Measurements from ENCODE around the gene HPN.
"Not testable (repeated sequence)": the region's sequence is repeated elsewhere in the genome, so short reads cannot be mapped to it uniquely, and the experiment has no call there.

Gene HPN

DNA sequence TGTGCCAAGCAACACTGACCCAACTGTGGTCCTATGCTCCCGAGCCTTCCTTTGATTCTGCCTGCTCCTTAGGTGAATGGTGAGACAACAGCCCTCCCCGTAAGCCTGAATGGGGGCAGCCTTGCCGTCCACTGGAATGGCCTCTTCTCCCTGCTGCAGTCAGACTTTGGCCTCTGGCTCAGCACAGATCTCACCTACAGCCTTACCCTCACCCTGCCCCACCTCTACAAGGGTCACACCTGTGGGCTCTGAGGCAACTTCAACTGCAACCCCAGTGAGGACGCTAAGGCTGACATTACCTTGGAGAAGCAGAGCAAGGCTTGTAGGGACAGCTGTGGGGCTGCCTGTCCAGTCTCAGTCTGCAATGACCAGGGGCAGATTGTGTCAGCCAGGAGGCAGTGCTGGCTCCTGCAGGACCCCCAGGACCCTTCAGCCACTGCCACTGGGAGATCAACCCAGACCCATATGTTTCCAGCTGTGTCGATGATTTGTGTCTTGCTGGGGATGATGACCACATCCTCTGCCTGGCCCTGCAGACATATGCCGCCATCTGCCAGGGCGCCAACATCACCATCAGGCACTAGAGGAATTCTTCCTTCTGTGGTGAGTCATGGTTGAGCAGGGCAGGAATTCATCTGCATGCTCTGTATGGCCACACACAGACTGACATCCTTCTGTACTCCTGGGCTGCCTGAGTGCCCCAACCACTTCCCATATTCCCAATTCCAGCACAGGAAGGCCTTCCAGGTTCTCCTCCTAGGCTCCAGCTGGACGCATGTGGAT is 46.8 kb downstream of the HPN start:
- peak; percentile 93 for DNase-seq

- DNase-seq: no peak
Observed at GRCh38 chr19:35089554-35089953, 48.0 kb downstream of the HPN start.

DNA sequence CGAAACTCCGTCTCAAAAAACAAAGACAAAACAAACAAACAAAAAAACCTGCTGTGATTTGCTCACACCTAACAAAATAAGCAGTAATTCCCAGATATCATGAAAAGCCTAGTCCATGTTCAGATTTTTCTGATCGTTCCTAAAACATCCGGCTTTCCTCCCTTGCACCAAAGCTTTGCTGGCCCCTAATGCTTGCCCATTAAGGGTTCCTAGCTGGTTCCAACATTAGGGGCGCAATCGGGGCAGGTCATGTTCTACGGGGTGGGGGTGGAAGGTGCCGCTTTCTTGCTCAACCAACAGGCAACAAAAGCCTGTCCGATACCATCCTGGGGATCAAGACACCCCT is 48.6 kb downstream of the HPN start:
- no peak for DNase-seq

DNA sequence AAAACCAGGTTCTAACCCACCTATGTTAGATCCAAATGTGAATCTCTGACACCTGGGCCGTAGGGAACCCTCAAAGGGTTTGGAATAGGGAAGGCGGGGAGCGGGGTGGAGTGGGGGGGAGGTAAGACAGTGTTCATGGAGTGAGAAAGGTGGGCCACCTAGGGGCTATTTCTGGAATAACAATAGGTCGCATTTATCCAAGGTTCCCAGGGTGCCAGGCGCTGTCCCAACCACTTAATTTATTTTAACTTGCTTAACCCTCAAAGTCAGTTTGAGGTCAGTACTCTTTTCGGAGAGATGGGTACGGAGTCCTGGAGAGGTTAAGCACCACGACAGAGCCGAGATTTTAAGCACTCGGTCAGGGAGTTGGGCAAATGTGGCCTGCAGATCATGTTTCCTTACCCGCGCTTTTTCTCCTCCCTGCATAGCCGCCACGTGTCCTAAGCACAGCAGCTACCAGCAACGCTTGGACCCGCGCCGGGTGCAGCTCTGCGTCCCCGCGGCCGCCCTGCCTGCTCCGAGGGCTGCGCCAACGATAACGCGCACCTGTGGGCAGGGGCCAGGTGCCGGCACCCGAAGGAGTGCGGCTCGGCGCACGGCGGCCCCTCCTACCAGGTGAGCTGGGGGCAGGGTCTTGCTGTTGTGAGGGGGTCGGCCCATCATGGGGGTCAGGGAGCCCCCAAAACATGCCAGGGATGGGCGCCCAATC is 49.1 kb downstream of the HPN start:
- peak; percentile 70 for DNase-seq

DNA sequence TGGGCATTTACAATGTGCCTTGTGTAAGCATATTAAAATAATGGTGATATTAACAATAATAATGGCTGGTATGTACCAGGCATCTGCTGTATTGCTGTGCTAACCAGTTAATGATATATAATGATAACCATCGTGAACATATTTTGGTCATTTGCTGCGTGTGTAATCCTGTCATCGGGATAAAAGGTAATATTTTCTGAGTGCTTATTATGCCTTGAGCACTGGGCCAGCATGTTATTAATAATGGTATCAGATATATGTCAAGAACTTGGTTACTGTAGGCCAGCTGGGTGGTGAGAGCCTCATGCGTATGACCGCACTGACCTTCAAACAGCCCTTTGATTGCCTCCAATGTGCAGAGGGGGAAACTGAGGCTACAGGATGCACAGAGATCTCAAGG is 51.9 kb downstream of the HPN start:
- DNase-seq: no peak

GRCh38 chr19:35093941-35094647 is 52.6 kb downstream of the HPN start:
- no peak for DNase-seq

DNA sequence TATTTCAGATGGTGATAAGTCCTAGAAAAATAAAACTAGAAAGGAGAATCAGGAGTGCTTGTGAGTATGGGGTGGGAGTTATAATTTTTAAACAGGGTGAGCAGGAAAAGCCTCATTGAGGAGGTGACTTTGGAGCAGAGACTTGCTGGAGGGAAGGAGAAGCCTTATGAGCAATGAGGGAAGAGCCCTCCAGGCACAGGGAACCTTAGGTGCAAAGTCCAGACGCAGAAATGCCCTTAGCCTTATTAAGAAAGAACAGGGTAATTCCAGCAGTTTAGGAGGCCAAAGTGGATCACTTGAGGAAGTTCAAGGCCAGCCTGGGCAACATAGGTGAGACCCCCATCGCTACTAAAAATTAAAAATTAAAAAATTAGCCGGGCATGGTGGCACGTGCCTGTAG is 53.1 kb downstream of the HPN start:
- no peak for DNase-seq

GRCh38 chr19:35095667-35096368 is 54.3 kb downstream of the HPN start:
- no peak for DNase-seq

DNA sequence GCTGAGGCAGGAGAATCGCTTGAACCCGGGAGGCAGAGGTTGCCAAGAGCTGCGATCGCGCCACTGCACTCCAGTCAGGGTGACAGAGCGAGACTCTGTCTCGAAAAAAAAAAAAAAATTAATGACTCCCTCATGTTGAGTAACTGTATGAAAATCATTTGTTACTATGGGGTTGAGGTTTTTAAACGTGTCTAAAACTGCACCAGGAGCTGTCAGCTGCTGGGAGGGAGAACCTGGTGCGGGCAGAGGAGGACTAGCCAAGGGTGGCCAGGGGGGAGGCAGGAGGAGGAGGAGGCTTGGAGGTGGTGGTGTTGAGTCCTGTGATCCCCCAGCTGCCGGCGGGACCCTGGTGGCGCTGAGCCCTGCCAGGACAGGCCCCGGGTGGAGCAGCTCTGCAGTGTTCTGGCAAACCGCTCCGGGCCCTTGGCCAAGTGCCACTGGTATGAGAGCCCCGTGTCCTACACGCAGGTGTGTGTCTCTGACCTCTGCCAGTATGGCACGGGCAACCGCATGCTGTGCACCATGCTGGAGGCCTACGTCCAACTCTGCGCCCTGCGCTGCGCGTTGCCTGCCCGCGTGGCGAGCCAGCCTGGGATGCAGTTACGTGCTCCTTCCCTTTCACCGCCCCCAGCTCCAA is 57.0 kb downstream of the HPN start:
- no peak for DNase-seq

DNA sequence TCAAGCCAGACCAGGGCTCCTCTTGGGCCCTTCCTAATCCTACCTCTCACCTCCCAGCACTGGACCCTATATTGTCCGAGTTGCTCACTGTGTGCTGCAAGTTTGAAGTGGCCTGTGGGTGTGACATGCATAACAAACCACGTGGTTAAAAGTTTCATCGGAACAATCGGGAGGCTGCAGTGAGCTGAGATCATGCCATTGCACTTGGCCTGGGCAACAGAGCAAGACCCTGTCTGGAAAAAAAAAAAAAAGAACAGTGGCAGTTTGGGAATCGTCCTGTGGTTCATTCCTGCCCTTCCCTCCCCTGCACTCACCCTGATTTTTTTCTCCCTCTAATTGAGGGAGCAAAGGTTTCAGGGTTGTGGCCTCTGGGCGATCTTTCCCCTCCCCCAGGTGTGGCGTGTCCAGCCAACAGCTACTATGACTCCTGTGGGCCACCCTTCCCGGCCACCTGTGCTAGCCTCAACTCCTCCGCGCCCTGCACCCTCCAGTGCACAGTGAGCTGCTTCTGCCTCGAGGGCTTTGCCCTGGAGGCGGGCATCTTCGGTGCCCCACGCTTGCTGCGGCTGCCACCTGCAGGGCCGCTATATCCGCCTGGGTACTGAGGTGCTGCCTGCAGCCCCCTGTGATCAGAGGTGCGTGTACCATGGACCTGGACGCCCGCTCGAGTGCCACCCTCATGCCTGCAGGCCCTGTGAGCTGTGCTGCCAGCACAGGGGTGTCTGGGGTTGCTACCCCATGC is 57.8 kb downstream of the HPN start:
- DNase-seq: no peak

- DNase-seq: no peak
Observed at GRCh38 chr19:35099897-35100275, 58.4 kb downstream of the HPN start.

DNA sequence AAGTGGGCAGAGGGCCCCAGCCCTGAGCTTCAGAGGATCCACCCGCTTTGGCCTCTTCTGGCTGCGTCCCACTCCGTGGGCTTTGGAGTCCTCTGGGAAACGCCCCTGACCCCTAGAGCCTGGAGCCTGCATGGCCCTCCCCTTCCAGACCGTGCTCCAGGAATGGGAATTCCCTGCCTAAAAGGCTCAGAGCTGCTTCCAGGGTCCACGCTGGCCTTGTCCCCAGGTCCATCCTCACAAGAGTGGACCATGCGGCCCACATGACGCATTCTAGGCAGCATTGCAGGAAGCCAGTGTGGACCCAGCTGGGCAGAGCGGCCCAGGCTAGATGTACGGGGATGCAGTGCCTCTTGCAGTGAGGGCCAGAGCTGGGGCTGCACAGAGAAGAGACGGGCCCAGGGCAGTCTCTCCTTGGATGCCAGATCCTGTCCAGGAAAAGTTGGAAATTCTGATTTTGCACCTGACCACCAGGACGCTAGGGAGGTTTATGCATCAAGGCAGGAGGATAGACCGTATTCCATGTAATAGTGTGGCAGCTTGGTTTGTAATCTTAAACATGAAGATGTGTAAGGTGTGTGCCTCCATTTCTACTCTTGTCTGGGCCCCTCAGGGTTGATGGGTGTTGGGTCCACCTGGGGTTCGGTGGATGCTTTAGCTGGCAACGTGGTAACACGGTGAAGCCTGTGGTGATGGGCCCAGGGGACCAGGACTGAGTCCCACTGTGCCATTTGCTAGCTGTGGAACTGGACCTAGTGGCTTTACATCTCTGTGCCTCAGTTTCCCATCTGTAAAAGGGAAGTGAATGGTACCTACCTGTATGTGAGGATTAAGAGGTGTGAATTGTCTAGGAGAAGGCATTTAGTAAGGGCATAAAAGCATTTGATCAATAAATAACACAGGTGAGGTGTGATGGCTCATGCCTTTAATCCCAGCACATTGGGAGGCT is 59.3 kb downstream of the HPN start:
- no peak for DNase-seq

DNA sequence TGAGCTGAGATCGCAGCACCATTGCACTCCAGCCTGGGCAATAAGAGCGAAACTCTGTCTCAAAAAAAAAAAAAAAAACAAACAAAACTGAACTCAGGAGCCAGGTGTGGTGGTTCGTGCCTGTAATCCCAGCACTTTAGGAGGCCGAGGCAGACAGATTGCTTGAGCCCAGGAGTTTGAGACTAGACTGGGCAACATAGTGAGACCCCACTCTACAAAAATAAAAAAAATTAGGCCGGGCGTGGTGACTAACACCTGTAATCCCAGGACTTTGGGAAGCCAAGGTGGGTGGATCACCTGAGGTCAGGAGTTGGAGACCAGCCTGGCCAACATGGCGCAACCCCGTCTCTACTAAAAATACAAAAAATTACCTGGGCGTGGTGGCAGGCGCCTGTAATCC is 60.4 kb downstream of the HPN start:
- not testable (repeated sequence) for DNase-seq

GRCh38 chr19:35103614-35104013 is 62.1 kb downstream of the HPN start:
- not testable (repeated sequence) for DNase-seq

DNA sequence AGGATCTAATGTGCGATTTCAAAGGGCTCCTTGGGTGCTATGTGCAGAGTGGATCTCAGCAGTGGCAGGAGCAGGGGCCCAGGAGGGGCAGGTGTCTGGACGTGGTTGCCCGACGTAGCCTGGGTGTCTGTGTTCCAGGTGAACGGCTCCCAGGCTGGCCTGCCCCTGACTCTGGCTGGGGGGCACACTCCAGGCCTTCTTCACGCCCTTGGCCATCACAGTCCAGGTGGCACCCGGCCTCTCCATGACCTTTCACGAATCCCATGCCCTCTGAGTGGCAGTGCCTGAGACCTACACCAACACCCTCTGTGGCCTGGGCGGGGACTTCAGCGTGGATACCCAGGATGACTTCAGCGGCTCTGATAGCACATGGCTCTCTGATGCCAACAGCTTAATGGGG is 62.8 kb downstream of the HPN start:
- no peak for DNase-seq

DNA sequence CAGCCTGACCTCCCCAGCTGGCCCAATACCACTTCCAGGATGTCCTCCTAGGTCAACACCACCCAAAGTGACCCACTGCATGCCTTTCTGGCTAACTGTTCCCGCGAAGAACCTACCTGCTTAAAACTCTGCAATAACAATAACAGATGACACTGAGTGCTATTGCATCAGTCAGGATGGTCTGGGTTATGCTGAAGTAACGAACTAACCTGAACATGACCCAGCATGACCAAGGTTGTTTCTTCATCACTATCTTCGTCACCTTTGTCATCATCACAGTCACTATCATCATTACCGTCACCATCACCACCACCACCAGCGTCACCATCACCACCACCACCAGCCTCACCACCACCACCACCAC is 63.5 kb downstream of the HPN start:
- DNase-seq: no peak

DNA sequence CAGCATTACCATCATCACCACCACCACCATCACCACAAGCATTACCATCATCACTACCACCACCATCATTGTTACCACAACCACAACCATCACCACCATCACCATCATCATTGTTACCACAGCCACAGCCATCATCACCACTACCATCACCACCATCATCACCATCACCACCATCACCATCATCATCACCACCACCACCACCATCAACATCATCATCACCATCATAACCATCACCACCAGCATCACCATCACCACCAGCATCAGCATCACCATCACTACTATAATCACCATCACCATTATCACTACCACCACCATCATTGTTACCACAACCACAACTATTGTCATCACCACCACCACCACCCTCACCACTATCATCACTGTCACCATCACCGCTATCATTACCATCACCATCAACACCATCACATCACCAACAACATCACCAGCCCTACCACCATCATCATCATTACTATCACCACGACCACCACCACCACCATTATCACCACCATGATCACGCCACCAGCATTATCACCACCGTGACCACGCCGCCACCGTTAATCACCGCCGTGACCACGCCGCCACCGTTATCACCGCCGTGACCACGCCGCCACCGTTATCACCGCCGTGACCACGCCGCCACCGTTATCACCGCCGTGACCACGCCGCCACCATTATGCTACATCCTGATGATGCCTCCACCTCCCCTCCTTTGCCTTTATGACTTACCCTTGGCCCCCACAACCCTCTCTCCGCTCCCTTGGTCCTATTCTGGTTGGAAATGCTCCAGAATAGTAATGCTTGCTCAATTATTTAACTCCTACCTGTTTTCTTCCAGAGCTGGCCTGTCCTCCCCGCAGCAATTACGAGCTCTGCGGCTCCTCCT is 64.1 kb downstream of the HPN start:
- no peak for DNase-seq

- DNase-seq: no peak
Observed at GRCh38 chr19:35106291-35106583, 64.7 kb downstream of the HPN start.

DNA sequence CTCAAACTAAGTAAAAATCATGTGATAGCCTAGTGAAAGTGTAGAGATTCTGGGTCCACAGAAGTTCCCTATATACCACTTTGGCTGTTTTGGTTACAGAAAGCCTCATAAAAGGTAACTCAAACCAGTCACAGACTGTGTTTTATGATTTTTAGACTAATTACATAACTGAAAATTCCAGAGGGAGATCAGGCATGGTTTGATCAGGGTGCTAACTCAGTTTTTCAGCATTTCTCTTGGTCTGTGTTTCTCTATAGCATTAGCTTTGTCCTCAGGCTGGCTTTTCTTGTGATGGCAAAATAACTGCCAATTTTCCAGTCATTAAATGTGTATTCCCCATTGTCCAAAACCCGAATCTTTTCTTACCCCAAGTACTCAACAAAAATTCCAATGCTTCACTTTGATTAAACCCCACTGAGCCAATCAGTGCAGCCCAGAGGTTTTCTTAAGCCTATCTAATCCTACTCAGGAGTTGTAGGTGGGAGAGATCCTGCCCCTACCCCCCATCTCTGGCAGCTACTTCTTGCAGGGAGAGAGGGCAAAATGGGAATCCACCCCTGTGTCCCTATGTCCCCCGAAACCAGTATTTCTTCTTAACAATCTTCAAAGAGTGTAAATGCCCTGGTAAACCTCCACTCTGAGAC is 65.5 kb downstream of the HPN start:
- no peak for DNase-seq

- DNase-seq: peak; percentile 92
Observed at GRCh38 chr19:35107545-35107944, 66.0 kb downstream of the HPN start.
